ENCODE results near the gene DCLK1.

The DCLK1 gene

GRCh38 chr13:35769812-35770211, 361.4 kb downstream of the DCLK1 start:
- no peak for FAIRE-seq
- TF ChIP-seq CTCF (IDR thresholded peaks at IDR 0.05; ENCODE audit: insufficient read depth, missing control alignments), result no peak
- no peak for DNase-seq (ENCODE audit: insufficient read length, low spot score)

- FAIRE-seq, result peak; percentile 16
- no peak for DNase-seq (ENCODE audit: insufficient read length, low spot score)
- TF ChIP-seq CTCF (IDR thresholded peaks at IDR 0.05; ENCODE audit: insufficient read depth, missing control alignments), result no peak
Observed at GRCh38 chr13:35768551-35768950, 362.6 kb downstream of the DCLK1 start.

GRCh38 chr13:35768073-35768472, 363.1 kb downstream of the DCLK1 start:
- TF ChIP-seq CTCF (IDR thresholded peaks at IDR 0.05; ENCODE audit: insufficient read depth, missing control alignments), result no peak
- FAIRE-seq (no peak), DNase-seq (ENCODE audit: insufficient read length, low spot score) (no peak)

- no peak for TF ChIP-seq CTCF (IDR thresholded peaks at IDR 0.05; ENCODE audit: insufficient read depth, missing control alignments)
- no peak for DNase-seq (ENCODE audit: insufficient read length, low spot score)
- FAIRE-seq, result peak; percentile 46
Observed at GRCh38 chr13:35767256-35767976, 363.8 kb downstream of the DCLK1 start.

GRCh38 chr13:35766663-35767062, 364.5 kb downstream of the DCLK1 start:
- no peak for FAIRE-seq
- no peak for DNase-seq (ENCODE audit: insufficient read length, low spot score)
- no peak for TF ChIP-seq CTCF (IDR thresholded peaks at IDR 0.05; ENCODE audit: insufficient read depth, missing control alignments)

- FAIRE-seq, result no peak
- TF ChIP-seq CTCF (IDR thresholded peaks at IDR 0.05; ENCODE audit: insufficient read depth, missing control alignments), result no peak
- no peak for DNase-seq (ENCODE audit: insufficient read length, low spot score)
Observed at GRCh38 chr13:35765941-35766340, 365.2 kb downstream of the DCLK1 start.

GRCh38 chr13:35765366-35765765, 365.8 kb downstream of the DCLK1 start:
- DNase-seq (ENCODE audit: insufficient read length, low spot score), result peak; percentile 23
- FAIRE-seq, result no peak
- TF ChIP-seq CTCF (IDR thresholded peaks at IDR 0.05; ENCODE audit: insufficient read depth, missing control alignments), result no peak

Data from D721Med (cell line).